Measurements from ENCODE around the gene STXBP5L. TPM values are rescaled to one million over a fixed set of nuclear protein-coding genes. Genes with fewer than 3 reads are reported as not detected.

Gene STXBP5L
- total RNA-seq, 2 donors from 2014 or later, result 0.97 to 3.6 TPM

- Mint-ChIP-seq H3K36me3 (ENCODE audit: low read depth) (no peaks in the 10 kb centered on the region), H3K4me1 (peaks cover 3% of the 10 kb centered on the region), H3K27ac (no peak overlapping the region), H3K9me3 (no peaks in the 10 kb centered on the region), H3K27me3 (ENCODE audit: insufficient read depth) (no peaks in the 10 kb centered on the region), H3K4me3 (no peak overlapping the region)
- H3K9ac ChIP-seq (ENCODE audit: extremely low read depth, low read length, poor library complexity, severe bottlenecking), result no peak overlapping the region
- WGBS, 2 experiments (ENCODE audit: insufficient coverage in 1 of 2, insufficient read length in 1 of 2), result 94 to 97% methylated on average over 4 to 5 of the region's 5 CpGs
- TF ChIP-seq CTCF (conservative IDR thresholded peaks at IDR 0.05), result peak; percentile 57
- no peak overlapping the region for H3K4me3 ChIP-seq (ENCODE audit: low read length)
- no peaks in the 10 kb centered on the region for H3K36me3 ChIP-seq (ENCODE audit: control insufficient read depth, insufficient read depth, low read length)
- H3K4me1 ChIP-seq (ENCODE audit: control insufficient read depth, insufficient read depth, low read length), result no peaks in the 10 kb centered on the region
- no peak for DNase-seq
- no peaks in the 10 kb centered on the region for H3K9me3 ChIP-seq (ENCODE audit: control insufficient read depth, low read length)
- no peaks in the 10 kb centered on the region for H3K27me3 ChIP-seq (ENCODE audit: control insufficient read depth, insufficient read depth, low read length, poor library complexity, severe bottlenecking)
- no peak overlapping the region for H3K27ac ChIP-seq (ENCODE audit: low read depth, low read length)
Measured at GRCh38 chr3:121232309-121233225, 324.6 kb downstream of the STXBP5L start.

GRCh38 chr3:121243208-121243607, 335.2 kb downstream of the STXBP5L start:
- H3K36me3 ChIP-seq (ENCODE audit: control insufficient read depth, insufficient read depth, low read length), result no peaks in the 10 kb centered on the region
- Mint-ChIP-seq H3K27me3 (ENCODE audit: insufficient read depth) (no peaks in the 10 kb centered on the region), H3K4me1 (peaks cover 8% of the 10 kb centered on the region), H3K36me3 (ENCODE audit: low read depth) (no peaks in the 10 kb centered on the region), H3K4me3 (no peak overlapping the region), H3K9me3 (no peaks in the 10 kb centered on the region), H3K27ac (no peak overlapping the region)
- 82% methylated on average over 1 of the region's 1 CpG; no CpG with 5 or more reads in 1 of the 2 experiments for WGBS, 2 experiments (ENCODE audit: insufficient coverage in 1 of 2, insufficient read length in 1 of 2)
- no peaks in the 10 kb centered on the region for H3K9me3 ChIP-seq (ENCODE audit: control insufficient read depth, low read length)
- no peaks in the 10 kb centered on the region for H3K4me1 ChIP-seq (ENCODE audit: control insufficient read depth, insufficient read depth, low read length)
- H3K4me3 ChIP-seq (ENCODE audit: low read length), result no peak overlapping the region
- TF ChIP-seq CTCF (conservative IDR thresholded peaks at IDR 0.05), result no peak
- no peak for DNase-seq
- H3K27ac ChIP-seq (ENCODE audit: low read depth, low read length), result no peak overlapping the region
- H3K27me3 ChIP-seq (ENCODE audit: control insufficient read depth, insufficient read depth, low read length, poor library complexity, severe bottlenecking), result no peaks in the 10 kb centered on the region
- no peak overlapping the region for H3K9ac ChIP-seq (ENCODE audit: extremely low read depth, low read length, poor library complexity, severe bottlenecking)

- peaks cover 8% of the 10 kb centered on the region for H3K4me1 Mint-ChIP-seq
- H3K4me3 Mint-ChIP-seq, result no peak overlapping the region
- Histone ChIP-seq H3K36me3 (ENCODE audit: control insufficient read depth, insufficient read depth, low read length) (no peaks in the 10 kb centered on the region), H3K4me3 (ENCODE audit: low read length) (no peak overlapping the region), H3K9me3 (ENCODE audit: control insufficient read depth, low read length) (no peaks in the 10 kb centered on the region), H3K27me3 (ENCODE audit: control insufficient read depth, insufficient read depth, low read length, poor library complexity, severe bottlenecking) (no peaks in the 10 kb centered on the region), H3K9ac (ENCODE audit: extremely low read depth, low read length, poor library complexity, severe bottlenecking) (no peak overlapping the region), H3K4me1 (ENCODE audit: control insufficient read depth, insufficient read depth, low read length) (peaks cover 2% of the 10 kb centered on the region), H3K27ac (ENCODE audit: low read depth, low read length) (no peak overlapping the region)
- WGBS, 2 experiments (ENCODE audit: insufficient coverage in 1 of 2, insufficient read length in 1 of 2), result 67 to 87% methylated on average over 1 to 2 of the region's 2 CpGs
- no peak for TF ChIP-seq CTCF (conservative IDR thresholded peaks at IDR 0.05)
- no peak for DNase-seq
- H3K27me3 Mint-ChIP-seq (ENCODE audit: insufficient read depth), result no peaks in the 10 kb centered on the region
- no peaks in the 10 kb centered on the region for H3K36me3 Mint-ChIP-seq (ENCODE audit: low read depth)
- peak overlapping the region; percentile 58 for H3K27ac Mint-ChIP-seq
- H3K9me3 Mint-ChIP-seq, result peaks cover 2% of the 10 kb centered on the region
Measured at GRCh38 chr3:121252676-121253075, 344.7 kb downstream of the STXBP5L start.
